DOHH2 (cell line): ENCODE data around the gene OPN1SW.

Experiments used
- H3F3A ChIP-seq: fragments of 200-600 bp; sonication (generic), shearing (Covaris generic); 2 replicates; pipeline ENCODE4 v1.6.0; 2016; ENCODE audit warnings: antibody characterized with exemption, mild to moderate bottlenecking; ENCODE audit not compliant: control insufficient read depth, insufficient read depth
- H3K27ac ChIP-seq: fragments of 200-600 bp; sonication (generic); 2 replicates; pipeline ENCODE4 v1.5.1; 2014; ENCODE audit warnings: low read depth, mild to moderate bottlenecking, low read length, moderate library complexity
- H3K27me3 ChIP-seq: fragments of 200-600 bp; sonication (generic); 2 replicates; pipeline ENCODE4 v1.6.1; 2014; ENCODE audit warnings: mild to moderate bottlenecking, low read length, mixed read lengths; ENCODE audit not compliant: control insufficient read depth
- H3K36me3 ChIP-seq: fragments of 200-600 bp; sonication (generic); 2 replicates; pipeline ENCODE4 v1.6.1; 2014; ENCODE audit warnings: mild to moderate bottlenecking, low read length, moderate library complexity, mixed read lengths; ENCODE audit not compliant: control insufficient read depth
- H3K4me1 ChIP-seq: fragments of 200-600 bp; sonication (generic); 2 replicates; pipeline ENCODE4 v1.6.1; 2014; ENCODE audit warnings: mild to moderate bottlenecking, low read length, mixed read lengths; ENCODE audit not compliant: control insufficient read depth
- H3K4me2 ChIP-seq: fragments of 200-600 bp; sonication (generic); 2 replicates; pipeline ENCODE4 v1.6.0; 2014; ENCODE audit warnings: mild to moderate bottlenecking, low read length, moderate library complexity
- H3K4me3 ChIP-seq: fragments of 200-600 bp; sonication (generic); 2 replicates; pipeline ENCODE4 v1.5.1; 2014; ENCODE audit warnings: mild to moderate bottlenecking, low read length, mixed read lengths
- H3K79me2 ChIP-seq: fragments of 200-600 bp; sonication (generic); 2 replicates; pipeline ENCODE4 v1.6.1; 2014; ENCODE audit warnings: mild to moderate bottlenecking, low read length, mixed read lengths; ENCODE audit not compliant: control insufficient read depth
- H3K9me2 ChIP-seq: fragments of 200-600 bp; sonication (generic); replicated peaks from 2 replicates; pipeline ENCODE4 v1.6.1; 2014; ENCODE audit warnings: mild to moderate bottlenecking, low read length, mixed read lengths; ENCODE audit not compliant: control insufficient read depth
- H3K9me3 ChIP-seq: fragments of 200-600 bp; sonication (generic); 2 replicates; pipeline ENCODE4 v1.6.1; 2014; ENCODE audit warnings: antibody characterized with exemption, low read length, mixed read lengths; ENCODE audit not compliant: control insufficient read depth, insufficient read depth
- H4K20me1 ChIP-seq: fragments of 200-600 bp; sonication (generic); 2 replicates; pipeline ENCODE4 v1.6.0; 2014; ENCODE audit warnings: low read depth, mild to moderate bottlenecking, antibody characterized with exemption, low read length, moderate library complexity; ENCODE audit not compliant: control insufficient read depth, insufficient read depth
- CTCF ChIP-seq: fragments of 200-600 bp; sonication (generic); IDR thresholded peaks from one replicate; pipeline ENCODE4 v1.5.1; 2014; ENCODE audit warnings: antibody characterized with exemption, mild to moderate bottlenecking, low read depth, low read length; ENCODE audit not compliant: poor library complexity, severe bottlenecking
- EZH2phosphoT487 ChIP-seq: fragments of 200-600 bp; sonication (generic); IDR thresholded peaks from 2 replicates; pipeline ENCODE4 v1.6.1; 2017; ENCODE audit warnings: borderline replicate concordance, mild to moderate bottlenecking, antibody characterized with exemption, low read length, moderate library complexity, mixed read lengths

OPN1SW gene

DNA sequence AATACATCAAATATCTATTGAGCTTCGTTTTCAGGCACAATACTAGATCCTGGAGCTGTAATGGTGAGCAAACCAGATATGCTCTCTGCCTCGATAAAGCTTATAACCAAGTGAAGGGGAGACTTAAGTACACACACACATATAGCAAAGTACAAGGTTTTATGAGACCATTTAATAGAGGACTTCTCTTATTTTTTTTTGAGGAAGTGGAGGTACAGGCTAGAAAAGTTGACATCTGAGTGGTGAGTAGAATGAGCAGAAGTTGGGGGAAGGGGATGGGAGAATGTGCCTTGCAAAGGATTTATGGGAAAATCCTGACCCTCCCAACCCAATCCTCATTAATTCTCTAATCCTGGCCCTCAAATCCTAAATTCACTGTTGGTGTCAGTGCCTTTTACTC lies 23.9 kb upstream of the OPN1SW start:
- H3K9me2 ChIP-seq: no peaks in the 10 kb centered on the region
- H3K4me1 ChIP-seq: peaks cover 2% of the 10 kb centered on the region; the same call in 1 of the 2 replicates
- H4K20me1 ChIP-seq: no peaks in the 10 kb centered on the region
- no peaks in the 10 kb centered on the region for H3K27me3 ChIP-seq
- no peaks in the 10 kb centered on the region for H3K9me3 ChIP-seq
- H3K4me2 ChIP-seq: no peak overlapping the region
- H3F3A ChIP-seq: no peaks in the 10 kb centered on the region
- no peak for TF ChIP-seq EZH2phosphoT487
- no peak for TF ChIP-seq CTCF
- peaks cover 27% of the 10 kb centered on the region for H3K36me3 ChIP-seq
- no peaks in the 10 kb centered on the region for H3K79me2 ChIP-seq
- H3K4me3 ChIP-seq: no peak overlapping the region
- no peak overlapping the region for H3K27ac ChIP-seq

- Histone ChIP-seq H3K27me3 (no peaks in the 10 kb centered on the region), H3K4me1 (peaks cover 20% of the 10 kb centered on the region), H4K20me1 (no peaks in the 10 kb centered on the region), H3K4me3 (no peak overlapping the region), H3K9me3 (no peaks in the 10 kb centered on the region), H3K79me2 (peaks cover 4% of the 10 kb centered on the region; the same call in 1 of the 2 replicates), H3K36me3 (peaks cover 15% of the 10 kb centered on the region; the same call in 1 of the 2 replicates), H3K4me2 (no peak overlapping the region), H3F3A (no peaks in the 10 kb centered on the region), H3K9me2 (no peaks in the 10 kb centered on the region), H3K27ac (no peak overlapping the region)
- TF ChIP-seq CTCF (no peak), EZH2phosphoT487 (no peak)
Observed at GRCh38 chr7:128796327-128796726, 20.7 kb upstream of the OPN1SW start.

DNA sequence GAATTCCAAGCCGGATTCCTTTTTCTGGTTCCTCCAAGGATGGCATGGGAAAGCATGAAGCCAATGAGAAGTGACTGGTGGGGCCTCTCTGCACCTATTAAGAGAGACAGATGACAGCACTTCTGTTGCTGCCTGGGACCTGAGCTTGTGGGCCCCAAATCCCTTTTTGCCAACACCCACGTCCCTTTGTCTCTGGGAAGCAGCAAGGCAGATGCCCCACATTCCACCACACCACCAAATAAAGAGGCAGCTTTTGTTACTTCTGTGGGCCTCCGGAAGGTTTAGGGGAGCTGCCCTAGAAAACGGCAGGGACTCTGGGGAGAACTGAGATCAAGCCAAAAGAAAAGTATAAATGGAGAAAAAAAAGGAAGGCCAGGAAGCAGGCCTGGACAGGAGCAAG lies 19.5 kb upstream of the OPN1SW start:
- no peaks in the 10 kb centered on the region for H3K9me3 ChIP-seq
- no peaks in the 10 kb centered on the region for H3F3A ChIP-seq
- H3K27ac ChIP-seq: no peak overlapping the region
- no peaks in the 10 kb centered on the region for H3K9me2 ChIP-seq
- H3K4me1 ChIP-seq: peaks cover 26% of the 10 kb centered on the region
- TF ChIP-seq EZH2phosphoT487 (no peak), CTCF (no peak)
- peaks cover 9% of the 10 kb centered on the region for H3K27me3 ChIP-seq
- peaks cover 4% of the 10 kb centered on the region; the same call in 1 of the 2 replicates for H3K79me2 ChIP-seq
- H3K4me2 ChIP-seq: no peak overlapping the region
- no peak overlapping the region for H3K4me3 ChIP-seq
- H4K20me1 ChIP-seq: no peaks in the 10 kb centered on the region
- H3K36me3 ChIP-seq: peaks cover 9% of the 10 kb centered on the region; the same call in 1 of the 2 replicates
